OCI-LY1 (cell line): Measurements from ENCODE around the gene HIGD2A.

ENCODE experiments used
- H2AFZ ChIP-seq: fragments of 200-600 bp; sonication (generic), shearing (Covaris generic); 2 replicates; pipeline ENCODE4 v1.6.0; 2014; ENCODE audit warnings: antibody characterized with exemption, mild to moderate bottlenecking, low read length
- H3F3A ChIP-seq: fragments of 200-600 bp; sonication (generic), shearing (Covaris generic); 2 replicates; pipeline ENCODE4 v1.6.0; 2014; ENCODE audit warnings: mild to moderate bottlenecking, antibody characterized with exemption, low read length, moderate library complexity; ENCODE audit not compliant: insufficient read depth
- H3K27ac ChIP-seq: fragments of 200-600 bp; sonication (generic); 2 replicates; pipeline ENCODE4 v1.5.1; 2014; ENCODE audit warnings: low read length, mixed run types, mild to moderate bottlenecking, low read depth; ENCODE audit not compliant: poor library complexity, severe bottlenecking
- H3K27me3 ChIP-seq: fragments of 200-600 bp; sonication (generic); 2 replicates; pipeline ENCODE4 v1.6.0; 2014; ENCODE audit warnings: antibody characterized with exemption, mild to moderate bottlenecking, low read length, moderate library complexity; ENCODE audit not compliant: insufficient read depth
- H3K36me3 ChIP-seq: fragments of 200-600 bp; sonication (generic); 2 replicates; pipeline ENCODE4 v1.6.1; 2014; ENCODE audit warnings: mild to moderate bottlenecking, antibody characterized with exemption, low read length, moderate library complexity, mixed read lengths; ENCODE audit not compliant: insufficient read depth
- H3K4me1 ChIP-seq: fragments of 200-600 bp; sonication (generic); 2 replicates; pipeline ENCODE4 v1.5.1; 2014; ENCODE audit warnings: mild to moderate bottlenecking, low read length, moderate library complexity; ENCODE audit not compliant: insufficient read depth, severe bottlenecking
- H3K4me2 ChIP-seq: fragments of 200-600 bp; sonication (generic), shearing (Covaris generic); 2 replicates; pipeline ENCODE4 v1.6.1; 2014; ENCODE audit warnings: low read length
- H3K4me3 ChIP-seq: fragments of 200-600 bp; sonication (generic); 2 replicates; pipeline ENCODE4 v1.5.1; 2014; ENCODE audit warnings: low read length, low read depth, mild to moderate bottlenecking, mixed read lengths; ENCODE audit not compliant: poor library complexity, severe bottlenecking
- H3K79me2 ChIP-seq: fragments of 200-600 bp; shearing (Covaris generic); 2 replicates; pipeline ENCODE4 v1.6.1; 2016; ENCODE audit warnings: mixed run types, low read length, mixed read lengths; ENCODE audit not compliant: insufficient read depth
- H3K9ac ChIP-seq: fragments of 200-600 bp; sonication (generic), shearing (Covaris generic); 2 replicates; pipeline ENCODE4 v1.6.1; 2014; ENCODE audit warnings: mild to moderate bottlenecking, low read length, mixed read lengths
- H3K9me2 ChIP-seq: fragments of 200-600 bp; sonication (generic), shearing (Covaris generic); 2 replicates; pipeline ENCODE4 v1.6.1; 2014; ENCODE audit warnings: low read depth, mild to moderate bottlenecking, low read length, mixed read lengths
- H3K9me3 ChIP-seq: fragments of 200-600 bp; shearing (Covaris generic); 2 replicates; pipeline ENCODE4 v1.6.1; 2014; ENCODE audit warnings: low read length, mixed read lengths
- H4K20me1 ChIP-seq: fragments of 200-600 bp; sonication (generic), shearing (Covaris generic); 2 replicates; pipeline ENCODE4 v1.6.0; 2016; ENCODE audit warnings: mild to moderate bottlenecking, low read length; ENCODE audit not compliant: insufficient read depth
- CTCF ChIP-seq: fragments of 200-600 bp; sonication (generic), shearing (Covaris generic); IDR thresholded peaks from 2 replicates; pipeline ENCODE4 v1.5.1; 2017; ENCODE audit warnings: mild to moderate bottlenecking, antibody characterized with exemption, low read length, moderate library complexity, mixed read lengths
- EZH2 ChIP-seq: fragments of 200-600 bp; sonication (generic), shearing (Covaris generic); IDR thresholded peaks from 2 replicates; pipeline ENCODE4 v1.8.0; 2017; ENCODE audit warnings: borderline replicate concordance, mixed run types, mild to moderate bottlenecking, antibody characterized with exemption, low read length, moderate library complexity, mixed read lengths

HIGD2A gene

GRCh38 chr5:176438959-176439757, 50.6 kb downstream of the HIGD2A start:
- H3K4me1 ChIP-seq: peaks cover 37% of the 10 kb centered on the region
- H4K20me1 ChIP-seq: no peaks in the 10 kb centered on the region
- H3K27ac ChIP-seq: no peak overlapping the region
- H3F3A ChIP-seq: 0 out of 2 replicates have a peak, but pooled peaks cover 3% of the 10 kb centered on the region
- H3K9me2 ChIP-seq: no peaks in the 10 kb centered on the region
- H3K4me3 ChIP-seq: no peak overlapping the region
- TF ChIP-seq CTCF (no peak), EZH2 (no peak)
- no peaks in the 10 kb centered on the region for H3K36me3 ChIP-seq
- no peaks in the 10 kb centered on the region for H3K79me2 ChIP-seq
- H3K9ac ChIP-seq: no peak overlapping the region
- H2AFZ ChIP-seq: no peak overlapping the region
- H3K9me3 ChIP-seq: no peaks in the 10 kb centered on the region
- H3K27me3 ChIP-seq: no peaks in the 10 kb centered on the region
- no peak overlapping the region for H3K4me2 ChIP-seq
